ENCODE results near the gene EXOC8. TPM values are rescaled to one million over a fixed set of nuclear protein-coding genes. Genes with fewer than 3 reads are reported as not detected.
A peak's percentile ranks its signal among the peaks of the same experiment; 100 is the strongest.
"Not testable (repeated sequence)": the region's sequence is repeated elsewhere in the genome, so short reads cannot be mapped to it uniquely, and the experiment has no call there.

The EXOC8 gene
- total RNA-seq, 1 donor from 2014 or later: 15.9 TPM

- no peak for ATAC-seq
- DNase-seq (ENCODE audit: low spot score): no peak
- intact Hi-C loops (cut with DNase I): loop anchor here (5.0 kb wide), 1 partner anchor 248 kb away; no protein-coding TSS in a partner anchor
Measured at GRCh38 chr1:231354330-231355020, 16.8 kb upstream of the EXOC8 start.

DNA sequence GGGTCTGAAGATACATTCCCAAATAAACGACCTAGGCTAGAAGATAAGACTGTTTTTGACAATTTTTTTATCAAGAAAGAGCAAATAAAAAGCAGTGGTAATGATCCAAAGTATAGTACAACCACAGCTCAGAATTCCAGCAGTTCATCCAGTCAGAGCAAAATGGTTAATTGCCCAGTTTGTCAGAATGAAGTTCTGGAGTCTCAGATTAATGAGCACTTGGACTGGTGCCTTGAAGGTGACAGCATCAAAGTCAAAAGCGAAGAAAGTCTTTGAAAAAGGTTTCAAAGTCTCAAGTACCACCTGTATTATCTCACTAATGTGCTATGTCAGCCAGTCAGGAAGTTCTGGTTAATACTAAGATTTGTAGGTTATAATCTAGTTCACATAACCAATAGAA is 15.4 kb upstream of the EXOC8 start:
- ATAC-seq (no peak), DNase-seq (ENCODE audit: low spot score) (no peak)
- intact Hi-C loops (cut with DNase I): no loop called here

GRCh38 chr1:231351816-231352215 is 14.2 kb upstream of the EXOC8 start:
- no peak for ATAC-seq
- DNase-seq (ENCODE audit: low spot score): no peak
- intact Hi-C loops (cut with DNase I): no loop called here

DNA sequence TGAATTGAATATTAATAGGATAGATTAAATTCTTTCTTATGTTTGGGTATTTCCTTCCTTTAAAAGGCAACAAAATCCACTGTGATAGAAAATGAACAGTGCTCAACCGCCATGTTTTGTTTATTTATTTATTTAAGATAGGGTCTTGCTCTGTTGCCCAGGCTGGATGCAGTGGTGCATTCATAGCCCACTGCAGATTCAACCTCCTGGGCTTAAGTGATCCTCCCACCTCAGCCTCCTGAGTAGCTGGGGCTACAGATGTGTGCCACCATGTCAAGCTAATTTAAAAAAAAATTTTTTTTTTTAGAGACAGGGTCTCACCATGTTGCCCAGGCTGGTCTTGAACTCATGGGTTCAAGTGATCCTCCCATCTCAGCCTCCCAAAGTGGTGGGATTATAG is 11.2 kb upstream of the EXOC8 start:
- DNase-seq (ENCODE audit: low spot score); intact Hi-C loops (cut with DNase I); ATAC-seq: not testable (repeated sequence)

DNA sequence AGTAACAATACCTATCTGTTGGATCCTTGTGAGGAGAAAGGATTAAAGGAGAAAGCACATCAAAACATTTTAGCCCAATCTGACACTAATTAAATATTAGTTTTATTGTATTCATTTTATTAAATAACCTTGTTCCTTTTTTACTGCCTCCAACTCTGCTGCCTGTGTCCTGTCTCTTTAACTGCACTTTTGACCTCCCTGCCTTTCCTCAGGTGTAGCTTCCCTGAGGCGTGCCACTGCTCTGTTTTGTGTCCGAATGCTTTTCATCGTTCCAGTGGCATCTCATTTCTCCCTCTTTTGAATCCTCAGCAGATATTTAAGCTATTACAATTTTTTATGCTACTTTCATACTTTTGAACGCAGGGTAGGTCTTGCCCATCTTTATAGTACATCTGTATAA is 10.8 kb upstream of the EXOC8 start:
- no peak for ATAC-seq
- intact Hi-C loops (cut with DNase I): no loop called here
- DNase-seq (ENCODE audit: low spot score): no peak

DNA sequence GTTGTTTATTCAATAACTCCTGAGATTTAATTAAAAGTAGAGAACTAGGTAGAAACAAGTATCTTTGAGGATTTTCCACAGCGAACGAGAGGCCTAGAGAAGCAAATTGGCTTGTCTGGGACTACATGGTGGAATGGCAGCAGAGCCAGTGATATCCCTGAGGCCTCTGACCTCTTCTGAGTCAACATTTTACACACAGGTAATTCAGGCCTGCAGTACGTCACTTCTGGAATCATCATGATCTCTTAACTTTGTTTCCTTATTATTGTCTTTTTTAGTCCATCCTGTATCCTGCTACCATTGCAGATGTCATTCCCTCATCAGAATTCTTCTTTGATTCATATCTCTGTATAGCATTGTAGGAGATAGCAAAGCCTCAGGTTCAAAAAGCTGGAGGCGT is 10.3 kb upstream of the EXOC8 start:
- DNase-seq (ENCODE audit: low spot score) (no peak), ATAC-seq (no peak)
- intact Hi-C loops (cut with DNase I): no loop called here

- ATAC-seq: no peak
- no peak for DNase-seq (ENCODE audit: low spot score)
- intact Hi-C loops (cut with DNase I): no loop called here
Measured at GRCh38 chr1:231340328-231341013, 2.8 kb upstream of the EXOC8 start.

- no peak for DNase-seq (ENCODE audit: low spot score)
- peak; percentile 91 for ATAC-seq
- intact Hi-C loops (cut with DNase I): no loop called here
Measured at GRCh38 chr1:231338270-231339128, 847 bp upstream of the EXOC8 start, which contains the start of gene SPRTN. Gene SPRTN (plus strand): TSS chr1:231338293. CDS start chr1:231338384, 91 bp downstream.

GRCh38 chr1:231337043-231337471 is 595 bp downstream of the EXOC8 start:
- DNase-seq (ENCODE audit: low spot score) (peak; percentile 68), ATAC-seq (no peak)
- intact Hi-C loops (cut with DNase I): no loop called here

DNA sequence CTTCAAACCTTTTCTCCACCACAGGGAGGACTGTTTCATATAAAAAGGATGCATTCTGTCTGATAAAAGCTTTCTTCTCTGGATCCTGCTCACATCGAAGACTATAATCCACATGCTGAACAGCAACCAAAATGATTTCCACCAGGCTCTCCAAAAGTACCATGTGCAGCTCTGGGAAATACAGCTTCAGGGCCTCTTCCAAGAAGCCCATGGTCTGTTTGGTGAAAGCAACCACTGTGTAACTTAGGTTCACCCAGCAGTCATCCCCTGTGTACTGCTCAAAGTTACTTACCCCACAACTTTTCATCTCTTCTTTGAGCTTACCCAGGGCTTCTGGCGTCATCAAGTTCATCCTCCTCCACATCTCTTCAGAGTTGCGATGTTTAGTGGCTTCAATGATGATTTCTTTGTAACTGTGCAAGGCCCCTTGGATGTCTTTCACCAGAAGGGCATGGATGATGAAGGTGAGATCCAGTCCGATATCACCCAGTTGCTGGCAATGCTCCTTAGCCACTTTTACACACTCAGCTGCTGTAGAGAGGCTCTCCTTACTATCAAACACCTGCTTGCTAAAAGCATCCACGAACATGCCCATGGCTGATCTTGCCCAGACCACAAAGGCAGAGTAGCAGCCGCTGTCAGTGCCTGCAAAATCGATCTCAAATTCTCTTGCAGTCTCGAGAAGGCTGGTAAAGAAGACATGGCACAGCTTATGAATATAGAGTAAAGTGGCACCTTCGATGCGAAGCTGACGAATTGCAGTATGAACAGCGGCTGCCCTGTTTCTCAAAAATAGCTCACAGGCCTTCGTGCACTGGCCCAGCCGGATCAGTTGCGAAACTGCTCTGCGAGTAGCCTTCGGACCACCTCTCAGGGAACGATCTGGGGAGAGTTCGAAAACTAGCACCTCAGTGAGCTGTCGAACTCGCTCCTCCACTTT is 1.7 kb downstream of the EXOC8 start:
- no peak for DNase-seq (ENCODE audit: low spot score)
- ATAC-seq: no peak
- intact Hi-C loops (cut with DNase I): no loop called here

DNA sequence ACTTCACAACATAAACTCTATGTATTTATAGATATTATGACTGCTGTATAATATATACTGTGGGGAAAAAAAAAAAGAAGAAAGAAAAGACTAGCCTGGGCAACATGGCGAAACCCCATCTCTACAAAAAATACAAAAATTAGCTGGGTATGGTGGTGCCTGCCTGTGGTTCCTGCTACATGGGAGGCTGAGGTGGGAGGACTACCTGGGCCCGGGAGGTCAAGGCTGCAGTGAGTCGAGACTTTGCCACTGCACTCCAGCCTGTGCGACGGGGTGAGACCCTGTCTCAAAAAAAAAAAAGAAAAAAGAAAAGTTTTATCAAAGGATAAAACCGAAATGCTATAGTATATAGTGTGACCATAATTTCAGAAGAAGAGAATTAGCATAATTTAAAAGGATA is 2.7 kb downstream of the EXOC8 start:
- ATAC-seq (no peak), DNase-seq (ENCODE audit: low spot score) (no peak)
- intact Hi-C loops (cut with DNase I): no loop called here

DNA sequence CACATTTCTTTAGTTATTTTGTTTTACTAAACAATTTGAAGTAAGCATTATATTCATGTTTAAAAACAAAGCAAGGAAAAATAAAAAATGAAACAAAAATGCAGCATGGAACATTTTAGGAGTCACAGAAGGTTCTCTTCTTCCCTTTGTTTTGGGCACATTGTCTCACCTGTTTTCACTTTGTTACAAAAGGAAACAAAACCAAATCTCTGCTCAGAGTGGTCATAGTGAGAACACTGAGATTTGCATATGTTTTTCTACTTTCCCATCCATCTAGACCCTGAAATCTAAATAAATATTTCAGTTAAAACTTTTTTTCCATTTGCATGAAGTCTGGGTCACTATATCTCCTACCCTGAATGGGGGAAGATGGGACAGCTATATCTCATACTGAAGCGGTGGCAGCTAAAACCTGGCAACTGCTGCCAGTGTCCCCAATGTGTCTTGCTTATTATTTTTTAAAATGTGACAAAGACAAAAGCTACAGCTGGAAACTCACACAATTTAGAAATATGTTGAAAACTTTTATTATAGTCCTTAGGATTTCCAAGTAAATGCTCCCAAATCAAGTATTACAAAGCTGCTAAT is 3.5 kb downstream of the EXOC8 start:
- intact Hi-C loops (cut with DNase I): no loop called here
- ATAC-seq: no peak
- no peak for DNase-seq (ENCODE audit: low spot score)

DNA sequence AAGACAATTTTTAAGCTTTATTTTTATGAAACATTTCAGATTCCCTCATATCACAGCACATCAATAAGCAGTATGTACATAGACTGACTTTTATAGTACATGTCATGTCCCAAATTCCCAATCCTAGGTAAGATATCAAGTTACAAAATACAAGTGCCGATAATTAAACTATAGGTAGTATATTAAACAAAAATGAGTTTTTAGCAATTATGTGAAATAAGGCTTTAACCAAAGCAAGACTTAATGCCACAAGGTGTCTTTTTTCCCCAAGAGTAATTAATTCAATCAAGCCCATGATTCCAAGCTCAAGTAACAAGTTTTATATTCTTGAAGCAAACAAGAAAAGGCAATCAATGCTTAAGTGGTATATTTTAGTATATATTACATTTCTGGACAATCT is 4.9 kb downstream of the EXOC8 start:
- DNase-seq (ENCODE audit: low spot score) (no peak), ATAC-seq (no peak)
- intact Hi-C loops (cut with DNase I): no loop called here

GRCh38 chr1:231329483-231329882 is 8.2 kb downstream of the EXOC8 start:
- DNase-seq (ENCODE audit: low spot score) (no peak), ATAC-seq (no peak)
- intact Hi-C loops (cut with DNase I): no loop called here

DNA sequence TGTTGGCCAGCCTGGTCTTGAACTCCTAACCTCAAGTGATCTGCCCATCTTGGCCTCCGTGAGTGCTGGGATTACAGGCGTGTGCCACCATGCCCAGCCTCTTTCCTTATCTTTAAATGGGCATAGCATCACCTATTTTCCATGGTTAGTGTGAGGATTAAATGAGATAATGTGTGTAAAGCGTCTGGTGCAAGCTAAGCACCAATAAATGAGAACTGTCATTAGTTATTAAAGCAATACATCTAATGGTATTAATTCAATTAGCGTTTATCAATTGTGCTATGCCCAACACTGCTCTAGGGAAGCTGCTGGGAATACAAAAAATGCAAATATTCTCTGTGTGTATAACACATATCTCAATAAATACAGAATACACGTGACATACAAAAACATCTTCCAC is 10.0 kb downstream of the EXOC8 start:
- ATAC-seq (no peak), DNase-seq (ENCODE audit: low spot score) (no peak)
- intact Hi-C loops (cut with DNase I): no loop called here

DNA sequence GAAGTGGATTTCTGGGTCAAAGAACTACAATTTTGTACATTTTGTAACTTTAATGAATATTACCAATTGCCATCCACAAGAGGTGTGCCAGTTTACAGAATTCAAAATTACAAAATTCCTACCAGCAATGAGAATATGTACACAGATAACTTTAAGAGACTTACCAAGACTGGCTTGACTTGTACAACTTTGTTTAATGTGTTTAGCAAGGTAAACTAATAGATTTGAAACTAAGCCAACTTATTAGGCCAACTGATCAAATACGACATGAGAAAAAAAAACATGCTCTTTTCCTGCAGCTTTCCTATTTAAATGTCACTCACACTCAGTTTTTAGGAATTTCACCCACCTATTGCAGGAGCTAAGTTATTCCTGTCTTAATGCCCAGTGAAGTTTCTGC is 11.4 kb downstream of the EXOC8 start:
- intact Hi-C loops (cut with DNase I): no loop called here
- ATAC-seq (no peak), DNase-seq (ENCODE audit: low spot score) (no peak)

DNA sequence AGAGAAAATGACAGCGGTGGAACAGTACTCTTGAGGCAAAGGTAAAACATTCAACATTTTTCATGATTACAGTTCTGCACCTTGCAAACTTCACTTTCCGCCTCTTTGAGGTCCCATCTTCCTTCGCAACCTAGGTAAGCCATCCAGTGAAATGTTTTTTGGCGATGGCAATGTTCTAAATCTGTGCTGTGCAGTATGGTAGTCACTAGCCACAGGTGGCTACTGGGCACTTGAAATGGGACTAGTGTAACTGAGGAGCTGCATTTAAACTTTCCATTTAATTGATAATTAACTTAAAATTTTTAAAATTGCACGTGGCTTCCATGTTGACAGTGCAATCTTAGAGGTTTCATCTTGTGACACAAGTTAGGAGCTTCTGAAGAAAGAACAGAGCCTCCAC is 13.0 kb downstream of the EXOC8 start:
- no peak for ATAC-seq
- intact Hi-C loops (cut with DNase I): no loop called here
- no peak for DNase-seq (ENCODE audit: low spot score)

GRCh38 chr1:231322880-231323530 is 14.6 kb downstream of the EXOC8 start:
- intact Hi-C loops (cut with DNase I): no loop called here
- no peak for DNase-seq (ENCODE audit: low spot score)
- no peak for ATAC-seq

Measured in sciatic nerve (tissue), 2 donors.